SK-N-MC (cell line): ENCODE results near the gene ARID3C.

Experiments
- EZH2 ChIP-seq: fragments of 200-600 bp; sonication (generic); IDR thresholded peaks from one replicate; pipeline ENCODE4 v1.6.1; 2017; ENCODE audit warnings: antibody characterized with exemption
- FOXP2 ChIP-seq: optimal IDR thresholded peaks from 2 replicates; pipeline ENCODE3; 2011; ENCODE audit warnings: mild to moderate bottlenecking, moderate library complexity; ENCODE audit not compliant: insufficient read depth; ENCODE audit errors: extremely low read length, control extremely low read depth
- POLR2AphosphoS5 ChIP-seq: IDR thresholded peaks from 2 replicates; pipeline ENCODE4 v1.6.1; 2012; ENCODE audit warnings: mild to moderate bottlenecking, low read depth, low read length, borderline replicate concordance

- TF ChIP-seq EZH2 (no peak), POLR2AphosphoS5 (no peak), FOXP2 (no peak)
Measured at GRCh38 chr9:34572092-34572491, 56.8 kb downstream of the ARID3C start.
